ENCODE results near the gene SLC13A3. TPM values are rescaled to one million over a fixed set of nuclear protein-coding genes. Genes with fewer than 3 reads are reported as not detected.

SLC13A3 gene
- total RNA-seq, 4 donors from 2014 or later = 0.62 to 1.6 (median 0.80) TPM

- Histone ChIP-seq H3K4me1 (no peaks in the 10 kb centered on the region), H3K27me3 (peaks cover 17% of the 10 kb centered on the region), H3K9me3 (no peaks in the 10 kb centered on the region), H3K4me3 (no peak overlapping the region), H3K27ac (no peak overlapping the region), H3K36me3 (no peaks in the 10 kb centered on the region)
- 33 to 43% methylated on average over 2 of the region's 3 CpGs for WGBS, 2 donors (ENCODE audit: low coverage in 1 of 2)
- TF ChIP-seq CTCF (IDR thresholded peaks at IDR 0.05) (no peak), EP300 (IDR thresholded peaks at IDR 0.05) (no peak), POLR2AphosphoS5 (IDR thresholded peaks at IDR 0.05) (no peak), POLR2A (IDR thresholded peaks at IDR 0.05) (no peak)
- no peak for ATAC-seq
Observed at GRCh38 chr20:46554828-46555227, 96.4 kb downstream of the SLC13A3 start.

- Histone ChIP-seq H3K4me1 (no peaks in the 10 kb centered on the region), H3K36me3 (no peaks in the 10 kb centered on the region), H3K4me3 (no peak overlapping the region), H3K9me3 (no peaks in the 10 kb centered on the region), H3K27ac (no peak overlapping the region), H3K27me3 (peaks cover 26% of the 10 kb centered on the region)
- no peak for TF ChIP-seq POLR2A (IDR thresholded peaks at IDR 0.05)
- TF ChIP-seq CTCF (IDR thresholded peaks at IDR 0.05) = no peak
- no peak for TF ChIP-seq POLR2AphosphoS5 (IDR thresholded peaks at IDR 0.05)
- TF ChIP-seq EP300 (IDR thresholded peaks at IDR 0.05) = no peak
- no peak for ATAC-seq
- 83 to 85% methylated on average over 3 of the region's 3 CpGs for whole genome bisulfite sequencing, 2 donors (ENCODE audit: low coverage in 1 of 2)
Observed at GRCh38 chr20:46553926-46554325, 97.3 kb downstream of the SLC13A3 start.

GRCh38 chr20:46552460-46553420, 98.5 kb downstream of the SLC13A3 start:
- no peaks in the 10 kb centered on the region for H3K36me3 ChIP-seq

GRCh38 chr20:46551522-46552381, 99.5 kb downstream of the SLC13A3 start:
- peaks cover 30% of the 10 kb centered on the region for H3K27me3 ChIP-seq
- no peaks in the 10 kb centered on the region for H3K9me3 ChIP-seq
- no peak overlapping the region for H3K27ac ChIP-seq
- H3K4me3 ChIP-seq = no peak overlapping the region
- TF ChIP-seq EP300 (IDR thresholded peaks at IDR 0.05) (no peak), POLR2AphosphoS5 (IDR thresholded peaks at IDR 0.05) (no peak), CTCF (IDR thresholded peaks at IDR 0.05) (no peak), POLR2A (IDR thresholded peaks at IDR 0.05) (no peak)
- ATAC-seq = no peak
- H3K4me1 ChIP-seq = no peaks in the 10 kb centered on the region
- WGBS, 2 donors (ENCODE audit: low coverage in 1 of 2) = 78 to 94% methylated on average over 3 to 6 of the region's 12 CpGs
- H3K36me3 ChIP-seq = no peaks in the 10 kb centered on the region

More at GRCh38 chr20:46552460-46553420, 98.5 kb downstream of the SLC13A3 start:
- peaks cover 32% of the 10 kb centered on the region for H3K27me3 ChIP-seq
- no peaks in the 10 kb centered on the region for H3K4me1 ChIP-seq
- no peak for ATAC-seq
- no peaks in the 10 kb centered on the region for H3K9me3 ChIP-seq
- TF ChIP-seq POLR2AphosphoS5 (IDR thresholded peaks at IDR 0.05) (no peak), CTCF (IDR thresholded peaks at IDR 0.05) (no peak), POLR2A (IDR thresholded peaks at IDR 0.05) (no peak), EP300 (IDR thresholded peaks at IDR 0.05) (no peak)
- H3K27ac ChIP-seq = no peak overlapping the region
- WGBS, 2 donors (ENCODE audit: low coverage in 1 of 2) = 70% methylated on average over 3 to 4 of the region's 4 CpGs
- no peak overlapping the region for H3K4me3 ChIP-seq

Measured in gastroesophageal sphincter (tissue), 4 donors.